Activated T-helper 1 cell treated with anti-CD3 and anti-CD28 coated beads, Interleukin-2, amount 50 U/mL, for 16 hours (primary cell): Measurements from ENCODE around the gene COQ8A.
A peak's percentile ranks its signal among the peaks of the same experiment; 100 is the strongest.
"Not testable (repeated sequence)": the region's sequence is repeated elsewhere in the genome, so short reads cannot be mapped to it uniquely, and the experiment has no call there.

Experiments
- DNase-seq, 2 donors: peaks; one replicate each; pipeline ENCODE4 v3.0.0-alpha.2; 2020; ENCODE audit warnings: low read depth in 1 of 2, low spot score in 1 of 2

Gene COQ8A

DNA sequence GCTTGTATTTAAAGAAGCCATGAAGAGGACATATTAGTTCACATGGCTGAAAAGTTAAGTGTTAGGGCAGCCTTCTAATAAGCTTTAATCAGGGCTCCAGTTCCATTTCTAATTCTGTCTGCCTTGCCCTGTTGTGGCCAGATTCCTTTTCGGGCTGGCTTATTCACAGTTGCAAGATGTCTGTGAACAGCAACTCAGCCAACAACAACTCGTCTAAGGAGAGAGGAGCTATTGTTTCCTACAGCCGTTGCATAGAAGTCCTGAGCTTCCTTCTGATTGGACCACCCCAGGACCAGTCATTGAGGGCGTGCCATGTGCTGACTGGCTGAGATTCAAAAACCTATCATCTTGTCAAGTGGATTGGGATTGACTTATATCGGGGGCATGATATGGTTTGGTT lies 18.6 kb upstream of the COQ8A start:
- DNase-seq = no peak

DNA sequence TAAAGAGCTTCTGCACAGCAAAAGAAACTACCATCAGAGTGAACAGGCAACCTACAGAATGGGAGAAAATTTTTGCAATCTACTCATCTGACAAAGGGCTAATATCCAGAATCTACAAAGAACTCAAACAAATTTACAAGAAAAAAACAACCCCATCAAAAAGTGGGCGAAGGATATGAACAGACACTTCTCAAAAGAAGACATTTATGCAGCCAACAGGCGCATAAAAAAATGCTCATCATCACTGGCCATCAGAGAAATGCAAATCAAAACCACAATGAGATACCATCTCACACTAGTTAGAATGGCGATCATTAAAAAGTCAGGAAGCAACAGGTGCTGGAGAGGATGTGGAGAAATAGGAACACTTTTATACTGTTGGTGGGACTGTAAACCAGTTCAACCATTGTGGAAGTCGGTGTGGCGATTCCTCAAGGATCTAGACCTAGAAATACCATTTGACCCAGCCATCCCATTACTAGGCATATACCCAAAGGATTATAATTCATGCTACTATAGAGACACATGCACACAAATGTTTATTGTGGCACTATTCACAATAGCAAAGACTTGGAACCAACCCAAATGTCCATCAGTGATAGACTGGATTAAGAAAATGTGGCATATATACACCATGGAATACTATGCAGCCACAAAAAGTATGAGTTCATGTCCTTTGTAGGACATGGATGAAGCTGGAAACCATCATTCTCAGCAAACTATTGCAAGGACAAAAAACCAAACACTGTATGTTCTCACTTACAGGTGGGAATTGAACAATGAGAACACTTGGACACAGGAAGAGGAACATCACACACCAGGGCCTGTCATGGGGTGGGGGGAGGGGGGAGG lies 10.6 kb upstream of the COQ8A start:
- DNase-seq = not testable (repeated sequence)

DNA sequence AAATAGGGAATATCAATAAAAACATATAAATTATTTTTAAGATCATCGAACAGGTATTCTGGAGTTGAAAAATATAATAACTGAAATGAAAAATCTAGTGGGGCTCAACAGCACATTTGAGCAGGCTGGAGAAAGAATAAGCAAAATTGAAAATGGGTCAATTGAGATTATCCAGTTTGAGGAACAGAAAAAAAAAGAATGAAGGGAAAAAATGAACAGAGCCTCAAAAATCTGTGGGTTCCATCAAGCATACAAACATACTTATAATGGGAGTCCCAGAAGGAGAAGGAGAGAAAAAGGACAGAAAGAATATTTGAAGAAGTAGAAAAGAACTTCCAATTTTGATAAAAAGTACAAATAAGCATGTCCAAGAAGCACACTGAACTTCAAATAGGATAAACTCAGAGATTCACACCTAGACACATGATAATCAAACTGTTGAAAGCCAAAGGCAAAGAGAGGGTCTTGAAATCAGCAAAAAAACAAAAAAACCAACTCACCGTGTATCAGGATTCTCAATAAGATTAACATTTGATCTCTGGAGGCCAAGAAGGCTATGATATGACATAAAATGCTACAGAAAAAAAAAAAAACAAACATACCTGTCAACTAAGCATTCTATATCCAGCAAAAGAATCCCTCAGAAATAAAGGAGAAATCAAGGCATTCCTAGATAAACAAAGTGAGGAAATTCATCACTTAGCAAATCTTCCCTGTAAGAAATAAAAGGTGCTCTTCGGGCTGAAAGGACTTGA lies 5.4 kb upstream of the COQ8A start:
- no peak for DNase-seq

DNA sequence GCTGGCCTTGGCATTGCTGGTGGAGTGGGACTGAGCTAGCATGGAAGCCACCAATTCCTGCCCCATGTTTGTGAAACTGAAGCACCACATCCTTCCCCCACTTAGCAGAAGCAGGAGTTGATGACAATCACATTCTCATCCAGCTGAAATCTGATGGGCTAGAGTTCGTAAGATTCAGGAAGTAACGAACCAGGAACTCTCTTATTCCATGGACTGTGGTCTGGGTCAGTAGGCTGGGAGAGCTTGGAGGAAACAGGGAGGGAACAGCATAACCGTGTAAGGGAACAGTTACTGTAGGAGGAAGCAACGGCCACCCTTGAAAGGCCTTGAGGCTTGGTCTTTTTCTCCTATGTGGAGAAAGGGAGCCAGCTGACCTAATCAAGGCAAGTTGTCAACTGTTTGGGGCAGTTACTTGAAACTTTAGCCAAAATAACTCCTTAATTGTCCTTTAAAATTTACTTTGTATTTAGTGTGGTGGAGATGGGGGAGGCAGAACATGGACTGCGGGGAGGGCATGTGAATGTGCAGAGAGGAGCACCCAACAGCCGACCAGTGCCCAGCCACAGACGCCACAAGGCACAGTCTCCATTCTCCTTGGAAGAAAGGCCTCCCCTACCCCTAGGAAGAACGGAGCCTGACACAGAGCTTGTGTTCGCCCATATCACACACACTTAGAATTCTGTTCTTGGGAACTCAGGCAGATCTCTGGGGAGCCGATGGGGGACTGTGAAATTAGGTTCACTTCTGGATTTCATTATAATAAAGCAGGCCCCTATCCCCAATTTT lies 2.0 kb upstream of the COQ8A start:
- no peak for DNase-seq

DNA sequence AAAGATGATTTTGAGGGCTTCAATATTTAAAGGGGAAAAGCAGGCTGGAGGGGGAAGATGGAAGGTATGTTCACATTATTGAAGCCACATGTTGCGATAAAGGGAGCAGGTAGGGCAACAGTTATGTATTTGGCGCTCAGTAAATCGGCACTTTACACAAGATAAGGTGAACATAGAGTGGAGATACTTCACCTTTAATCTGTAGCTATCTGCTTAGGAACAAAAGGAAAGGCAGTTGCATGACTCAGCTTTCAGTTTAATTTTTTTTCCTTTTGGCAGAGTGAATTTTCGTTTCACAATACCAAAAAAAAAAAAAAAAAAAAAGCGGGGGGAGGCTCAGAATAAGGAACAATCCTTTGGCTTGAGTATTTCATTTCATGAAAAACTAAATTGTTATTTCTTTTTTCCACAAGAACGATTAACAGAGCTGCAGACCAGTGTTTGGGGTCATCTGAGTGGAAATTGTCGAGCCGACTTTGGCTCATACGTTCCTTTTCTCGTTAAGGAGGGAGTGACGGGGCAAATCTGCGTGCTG lies 1.1 kb upstream of the COQ8A start:
- no peak for DNase-seq

DNA sequence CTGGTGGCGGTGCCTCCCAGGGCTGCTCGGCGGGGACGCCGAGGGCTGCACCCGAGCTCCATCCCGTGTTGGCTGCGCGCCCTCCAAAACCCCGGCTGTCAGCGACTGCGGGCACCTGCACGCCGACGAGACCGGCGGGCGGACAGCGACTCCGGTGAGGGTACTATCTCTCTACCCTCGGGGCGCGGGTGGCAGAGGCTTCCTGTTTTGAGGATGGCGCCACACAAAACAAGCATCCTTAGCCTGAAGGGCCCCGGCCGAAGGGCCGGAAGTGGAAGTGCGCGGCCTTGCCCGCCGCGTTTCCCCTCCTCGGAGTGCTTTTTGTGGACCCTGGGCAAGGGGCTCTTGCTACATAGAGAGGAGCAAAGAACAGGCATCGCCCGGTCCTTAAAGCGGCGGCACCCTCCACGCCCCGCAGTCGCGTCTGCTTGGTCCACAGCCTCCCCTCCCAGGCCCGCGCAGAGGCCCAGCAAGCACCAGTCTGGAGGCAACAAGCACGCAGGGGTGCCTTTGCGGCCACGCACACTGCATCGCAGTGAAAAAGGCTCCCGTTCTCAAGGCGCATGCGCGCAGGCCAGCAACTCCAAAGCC lies 561 bp upstream of the COQ8A start:
- DNase-seq = peak in 1 of 2 donors; percentile 52

DNA sequence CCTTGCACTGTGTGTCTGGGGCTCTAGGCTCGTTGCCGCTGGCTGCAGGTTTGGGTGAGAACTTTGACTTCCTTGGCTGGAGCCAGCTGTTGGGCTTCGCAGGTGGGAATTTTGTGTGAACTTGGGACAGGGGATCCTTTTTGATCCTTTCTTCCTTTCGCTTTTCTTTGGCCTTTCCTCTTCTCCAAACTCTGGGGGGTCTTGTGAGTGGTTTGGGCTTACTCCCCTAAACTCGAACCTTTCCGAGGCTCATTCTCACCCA lies 643 bp downstream of the COQ8A start:
- DNase-seq = no peak

DNA sequence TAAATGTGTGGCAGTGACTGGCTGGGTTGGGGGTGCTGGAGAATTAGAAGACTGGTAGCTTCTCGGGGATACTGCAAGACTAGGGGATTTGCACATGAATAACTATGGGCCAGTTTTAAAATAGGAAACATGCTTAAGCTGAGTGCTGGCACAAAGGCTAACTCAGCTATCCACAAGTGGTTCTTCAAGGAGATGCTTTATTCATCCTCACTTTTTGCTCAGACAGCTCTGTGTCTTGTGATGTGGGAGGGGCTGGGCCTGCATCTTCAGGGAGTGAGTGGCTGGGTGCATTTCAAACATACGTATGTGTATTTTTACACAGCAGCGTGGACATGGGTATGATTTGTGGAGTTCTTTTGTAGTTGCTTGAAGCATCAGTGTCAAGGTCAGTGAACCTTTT lies 2.3 kb downstream of the COQ8A start:
- no peak for DNase-seq

DNA sequence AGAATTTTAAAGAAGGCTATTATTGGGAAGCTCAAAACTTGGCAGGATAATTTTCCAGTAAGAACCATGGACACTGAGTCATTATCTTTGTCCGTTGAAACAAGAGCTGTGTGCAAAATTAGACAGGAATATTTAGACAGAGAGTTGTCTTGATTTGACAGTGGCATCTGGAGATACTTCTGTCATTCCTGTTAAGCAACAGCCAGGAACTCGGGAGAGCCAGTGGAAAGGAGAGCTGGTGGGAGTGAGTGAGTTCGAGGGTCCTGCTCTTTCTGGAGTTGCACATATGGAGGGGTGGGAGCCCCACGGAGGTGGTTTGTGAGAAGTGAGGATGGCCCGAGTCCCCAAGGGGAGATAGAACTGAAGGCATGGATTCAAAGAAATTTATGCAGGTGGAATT lies 3.1 kb downstream of the COQ8A start:
- no peak for DNase-seq

DNA sequence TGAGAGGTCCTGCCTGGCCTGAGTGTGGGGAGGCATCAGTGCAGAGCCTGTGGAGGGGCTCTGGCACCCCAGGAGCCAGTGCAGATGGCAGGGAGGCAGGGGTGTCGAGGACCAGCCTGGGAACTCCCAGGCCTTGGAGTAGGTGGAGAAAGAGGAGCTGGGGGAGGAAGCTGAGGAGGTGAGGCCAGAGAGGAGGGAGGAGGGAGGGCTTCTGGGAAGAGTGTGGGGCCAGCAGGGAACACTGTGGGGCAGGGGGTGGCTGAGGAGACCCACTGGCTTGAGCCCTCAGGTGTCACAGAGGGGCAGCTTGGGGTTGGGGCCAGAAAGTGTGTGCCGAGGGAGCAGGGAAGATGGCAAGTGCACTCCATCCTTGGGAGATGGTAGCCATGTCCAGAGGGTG lies 3.8 kb downstream of the COQ8A start:
- no peak for DNase-seq

DNA sequence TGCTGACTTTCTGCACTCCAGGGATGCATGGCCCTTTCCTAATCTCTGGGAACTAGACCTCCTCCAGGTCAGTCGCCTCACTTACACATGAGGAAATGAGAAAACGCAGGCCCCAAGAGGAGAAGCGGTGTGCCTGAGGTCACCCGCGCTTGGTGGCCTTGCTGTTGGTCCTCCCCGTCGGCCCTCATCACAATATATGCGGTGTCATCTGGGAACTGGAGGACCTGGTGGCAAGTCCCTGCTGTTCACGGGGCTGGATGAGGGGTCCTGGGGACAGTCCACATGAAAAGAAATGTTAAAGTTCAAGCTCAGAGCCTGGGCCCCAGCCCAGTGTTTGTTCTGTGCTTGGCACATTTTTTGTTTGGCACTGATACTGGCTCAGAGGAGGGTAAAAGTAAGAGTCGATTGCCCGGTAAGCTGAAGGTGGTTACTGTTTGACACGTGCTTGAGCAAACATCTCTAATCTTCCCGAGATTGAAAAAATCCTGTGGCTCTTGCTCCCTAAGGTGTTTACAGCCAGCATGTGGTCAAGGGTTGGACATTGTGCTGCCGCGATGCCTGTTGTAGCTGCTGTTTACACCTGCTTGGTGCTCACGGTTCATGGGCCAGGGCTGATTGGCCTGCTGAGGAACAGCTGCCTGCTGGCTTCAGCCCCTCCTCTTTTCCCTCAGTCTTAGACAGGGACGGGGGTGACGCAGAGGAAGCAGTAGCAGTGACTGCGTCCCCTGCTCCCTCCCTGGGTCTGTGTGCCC lies 5.2 kb downstream of the COQ8A start:
- DNase-seq = no peak

DNA sequence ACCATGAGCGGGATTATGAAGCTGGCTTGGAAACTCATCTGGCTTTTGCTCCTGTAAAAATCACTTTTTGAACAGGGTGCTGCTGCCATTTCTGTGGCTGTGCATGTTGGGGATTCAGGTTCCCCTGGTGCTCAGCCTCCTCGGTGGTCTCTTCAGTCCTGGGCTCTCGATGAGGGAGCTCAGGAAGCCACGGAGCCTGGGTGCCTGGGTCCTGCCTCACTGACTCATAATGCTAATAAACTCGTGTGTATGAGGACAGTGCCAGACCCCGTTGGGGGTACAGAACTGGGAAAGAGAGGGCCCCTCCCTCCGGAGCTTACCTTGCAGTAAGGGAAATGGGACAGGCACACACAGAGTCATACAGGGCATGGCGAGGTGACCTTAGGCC lies 5.8 kb downstream of the COQ8A start:
- no peak for DNase-seq

DNA sequence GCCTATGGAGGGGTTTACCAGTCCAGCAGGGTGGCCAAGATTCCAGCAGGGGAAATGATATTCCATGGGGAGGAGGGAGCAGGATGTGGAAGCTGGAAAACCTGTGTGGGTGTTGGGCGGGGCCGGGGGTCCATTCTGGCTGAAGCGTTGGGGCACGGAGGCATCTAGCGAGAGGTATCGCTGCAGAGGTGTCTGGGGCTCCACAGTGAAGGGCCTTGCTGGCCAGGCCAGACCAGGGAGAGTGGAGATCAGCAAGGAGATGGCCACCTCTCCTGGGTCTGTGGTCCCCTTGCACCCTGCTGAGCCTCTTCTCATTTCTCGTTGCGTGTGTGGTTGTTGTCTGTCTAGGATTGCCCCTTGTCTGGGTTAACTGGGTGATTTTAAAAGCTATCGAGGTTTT lies 6.2 kb downstream of the COQ8A start:
- no peak for DNase-seq

DNA sequence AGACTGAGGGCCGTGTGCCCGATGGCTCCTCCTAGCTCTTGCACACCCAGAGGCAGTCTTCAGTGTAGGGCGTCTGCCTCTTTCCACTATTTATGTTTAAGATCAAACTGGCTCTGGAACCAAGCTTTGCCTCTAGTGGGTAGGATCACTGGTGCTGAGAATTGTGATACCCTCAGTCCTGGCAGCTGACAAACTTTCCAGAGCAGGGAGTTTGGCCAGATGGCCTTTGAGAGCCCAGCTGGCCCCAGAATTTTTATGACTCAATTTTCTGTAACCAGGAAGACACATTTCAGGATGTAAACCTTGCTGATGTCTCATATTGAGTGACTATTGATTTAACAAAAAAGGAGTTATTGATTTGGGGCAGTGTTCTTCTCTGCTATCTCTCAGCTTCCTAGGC lies 6.7 kb downstream of the COQ8A start:
- DNase-seq = no peak

DNA sequence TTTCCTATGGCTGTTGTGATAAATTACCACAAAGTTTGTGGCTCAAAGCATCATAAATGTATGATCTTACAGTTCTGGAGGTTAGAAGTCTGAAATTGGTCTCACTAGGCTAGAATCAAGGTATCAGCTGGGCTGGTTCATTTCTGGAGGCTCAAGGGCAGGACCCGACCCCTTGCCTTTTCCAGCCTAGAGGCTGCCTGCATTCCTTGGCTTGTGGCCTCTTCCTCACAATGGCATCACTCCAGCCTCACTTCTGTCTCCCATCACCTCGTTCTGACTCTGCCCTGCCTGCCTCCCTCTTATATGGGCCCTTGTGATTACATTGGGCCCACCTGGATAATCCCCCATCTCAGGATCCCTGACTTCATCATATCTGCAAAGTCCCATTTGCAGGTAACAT lies 8.0 kb downstream of the COQ8A start:
- DNase-seq = no peak

DNA sequence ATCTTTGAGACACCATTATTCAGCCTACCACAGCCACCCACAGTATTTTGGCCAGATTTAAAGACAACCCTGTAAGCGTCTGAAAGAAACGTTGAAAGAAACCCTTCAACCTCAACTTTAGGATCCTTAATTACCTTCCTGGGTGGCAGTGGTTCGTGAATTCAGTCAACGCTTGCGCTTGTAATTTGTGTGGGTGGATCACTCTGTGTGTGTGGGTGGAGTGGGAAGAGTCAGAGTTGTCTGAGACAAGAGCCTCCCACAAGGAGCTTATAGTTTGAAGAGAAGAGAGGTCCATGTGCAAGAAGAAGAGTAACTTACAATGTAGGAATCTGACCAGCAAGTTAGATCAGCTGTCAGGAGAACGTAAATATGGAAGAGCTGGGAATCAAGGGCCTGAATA lies 8.4 kb downstream of the COQ8A start:
- no peak for DNase-seq

DNA sequence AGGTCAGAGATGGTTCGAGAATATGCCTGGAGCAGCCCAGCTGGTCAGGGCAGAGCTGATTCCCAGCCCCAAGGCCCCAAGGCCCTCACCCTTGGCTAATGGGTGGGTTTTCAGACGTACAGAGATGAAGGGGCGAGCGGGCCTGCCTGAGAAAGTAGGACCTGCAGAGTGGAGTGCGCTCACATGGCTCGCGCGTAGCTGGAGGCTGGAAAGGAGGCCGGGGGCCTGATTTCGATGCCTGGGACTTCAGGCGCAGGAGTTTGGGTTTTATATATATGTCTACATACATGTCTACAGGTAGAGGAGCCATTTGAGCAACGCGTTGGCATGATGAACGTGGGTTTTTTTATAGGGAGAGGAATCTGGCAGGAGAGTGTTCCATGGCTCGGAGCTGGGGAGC lies 8.9 kb downstream of the COQ8A start:
- no peak for DNase-seq

DNA sequence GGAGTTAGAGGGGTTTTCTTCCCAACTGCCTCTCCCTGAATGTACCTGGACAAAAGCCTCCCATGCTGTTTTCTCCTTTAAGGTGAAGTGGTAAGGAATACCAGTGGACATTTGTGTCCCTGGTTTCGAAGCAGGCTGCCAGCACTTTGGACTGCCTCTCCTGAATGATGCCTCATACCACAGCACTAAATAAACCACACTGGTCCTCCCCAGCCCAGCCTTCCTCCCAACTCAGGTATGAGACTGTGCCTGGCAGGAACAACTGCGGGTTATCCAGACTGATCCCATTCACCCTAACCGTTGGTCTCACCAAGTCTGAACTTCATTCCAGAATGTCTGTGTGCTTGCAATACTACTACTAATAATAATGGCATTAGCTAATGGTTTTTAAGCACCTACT lies 9.3 kb downstream of the COQ8A start:
- DNase-seq = no peak

DNA sequence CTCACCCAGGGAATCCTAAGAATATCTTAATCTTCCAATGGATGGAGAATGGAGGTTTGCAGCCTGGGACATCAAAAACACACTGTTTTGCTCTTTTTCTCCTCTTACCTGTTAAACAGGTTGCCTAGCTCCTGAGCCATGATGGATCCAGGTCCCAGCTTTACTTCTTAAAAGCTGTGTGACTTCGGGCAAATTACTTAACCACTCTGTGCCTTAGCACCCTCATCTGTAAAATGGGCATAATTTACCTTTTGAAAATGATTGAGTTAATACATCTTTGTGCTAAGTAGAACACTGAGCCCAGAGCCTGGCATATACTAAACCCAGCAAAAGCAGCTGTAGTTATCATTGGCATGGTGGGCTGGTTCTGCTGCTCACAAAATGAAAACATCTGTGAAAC lies 10.2 kb downstream of the COQ8A start:
- no peak for DNase-seq

DNA sequence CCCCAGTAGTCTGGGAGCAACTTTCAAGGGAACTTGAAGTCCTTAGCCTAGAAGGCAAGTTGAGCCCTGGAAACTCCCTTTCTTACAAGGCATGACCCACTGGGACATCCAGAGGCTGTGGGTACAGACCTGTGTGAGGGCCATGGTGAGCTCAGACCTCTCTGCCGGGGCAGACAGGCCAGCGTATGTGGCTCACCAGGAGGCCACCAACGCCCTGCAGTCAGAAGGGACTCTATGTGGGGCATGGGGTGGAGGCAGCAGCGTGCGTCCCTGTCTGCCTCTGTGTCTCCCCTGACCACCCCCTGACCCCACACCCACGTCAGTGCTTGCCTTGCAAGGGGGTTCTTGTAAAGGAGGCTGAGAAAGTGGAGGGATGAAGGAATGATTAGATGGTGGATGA lies 10.8 kb downstream of the COQ8A start:
- no peak for DNase-seq
